ENCODE results near the gene METTL24.

DNA sequence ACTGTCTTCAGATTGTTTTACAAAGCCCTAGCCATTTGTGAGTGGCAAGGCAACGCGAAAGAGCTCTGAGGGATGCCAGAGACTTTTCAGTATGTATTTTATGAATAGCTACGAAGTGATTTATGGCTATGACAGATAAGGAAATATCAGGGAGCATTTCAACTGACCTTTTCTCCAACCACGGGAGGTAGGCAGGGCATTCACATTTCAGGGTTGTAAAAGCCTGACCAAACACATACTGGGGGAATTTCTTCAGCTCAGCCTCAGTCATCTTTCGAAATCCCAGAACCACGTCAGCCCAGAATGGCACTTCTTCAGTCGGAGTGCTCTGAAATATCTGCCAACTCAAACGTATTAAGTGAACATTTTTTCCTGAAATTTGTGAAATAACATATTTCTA, 46.5 kb upstream of the METTL24 start:
- TF ChIP-seq, protein P1, sequence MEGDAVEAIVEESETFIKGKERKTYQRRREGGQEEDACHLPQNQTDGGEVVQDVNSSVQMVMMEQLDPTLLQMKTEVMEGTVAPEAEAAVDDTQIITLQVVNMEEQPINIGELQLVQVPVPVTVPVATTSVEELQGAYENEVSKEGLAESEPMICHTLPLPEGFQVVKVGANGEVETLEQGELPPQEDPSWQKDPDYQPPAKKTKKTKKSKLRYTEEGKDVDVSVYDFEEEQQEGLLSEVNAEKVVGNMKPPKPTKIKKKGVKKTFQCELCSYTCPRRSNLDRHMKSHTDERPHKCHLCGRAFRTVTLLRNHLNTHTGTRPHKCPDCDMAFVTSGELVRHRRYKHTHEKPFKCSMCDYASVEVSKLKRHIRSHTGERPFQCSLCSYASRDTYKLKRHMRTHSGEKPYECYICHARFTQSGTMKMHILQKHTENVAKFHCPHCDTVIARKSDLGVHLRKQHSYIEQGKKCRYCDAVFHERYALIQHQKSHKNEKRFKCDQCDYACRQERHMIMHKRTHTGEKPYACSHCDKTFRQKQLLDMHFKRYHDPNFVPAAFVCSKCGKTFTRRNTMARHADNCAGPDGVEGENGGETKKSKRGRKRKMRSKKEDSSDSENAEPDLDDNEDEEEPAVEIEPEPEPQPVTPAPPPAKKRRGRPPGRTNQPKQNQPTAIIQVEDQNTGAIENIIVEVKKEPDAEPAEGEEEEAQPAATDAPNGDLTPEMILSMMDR (IDR thresholded peaks at IDR 0.05; ENCODE audit: low read depth, low read length, missing input control), result no peak
- TF ChIP-seq SP1 (IDR thresholded peaks at IDR 0.05) (no peak), GABPA (IDR thresholded peaks at IDR 0.05 in 1 of 2, conservative IDR thresholded peaks at IDR 0.05 in 1 of 2) (no peak), RXRA (IDR thresholded peaks at IDR 0.05) (no peak), RAD21 (IDR thresholded peaks at IDR 0.05) (no peak), NR2F2 (IDR thresholded peaks at IDR 0.05) (no peak)
- TF ChIP-seq, protein P2, sequence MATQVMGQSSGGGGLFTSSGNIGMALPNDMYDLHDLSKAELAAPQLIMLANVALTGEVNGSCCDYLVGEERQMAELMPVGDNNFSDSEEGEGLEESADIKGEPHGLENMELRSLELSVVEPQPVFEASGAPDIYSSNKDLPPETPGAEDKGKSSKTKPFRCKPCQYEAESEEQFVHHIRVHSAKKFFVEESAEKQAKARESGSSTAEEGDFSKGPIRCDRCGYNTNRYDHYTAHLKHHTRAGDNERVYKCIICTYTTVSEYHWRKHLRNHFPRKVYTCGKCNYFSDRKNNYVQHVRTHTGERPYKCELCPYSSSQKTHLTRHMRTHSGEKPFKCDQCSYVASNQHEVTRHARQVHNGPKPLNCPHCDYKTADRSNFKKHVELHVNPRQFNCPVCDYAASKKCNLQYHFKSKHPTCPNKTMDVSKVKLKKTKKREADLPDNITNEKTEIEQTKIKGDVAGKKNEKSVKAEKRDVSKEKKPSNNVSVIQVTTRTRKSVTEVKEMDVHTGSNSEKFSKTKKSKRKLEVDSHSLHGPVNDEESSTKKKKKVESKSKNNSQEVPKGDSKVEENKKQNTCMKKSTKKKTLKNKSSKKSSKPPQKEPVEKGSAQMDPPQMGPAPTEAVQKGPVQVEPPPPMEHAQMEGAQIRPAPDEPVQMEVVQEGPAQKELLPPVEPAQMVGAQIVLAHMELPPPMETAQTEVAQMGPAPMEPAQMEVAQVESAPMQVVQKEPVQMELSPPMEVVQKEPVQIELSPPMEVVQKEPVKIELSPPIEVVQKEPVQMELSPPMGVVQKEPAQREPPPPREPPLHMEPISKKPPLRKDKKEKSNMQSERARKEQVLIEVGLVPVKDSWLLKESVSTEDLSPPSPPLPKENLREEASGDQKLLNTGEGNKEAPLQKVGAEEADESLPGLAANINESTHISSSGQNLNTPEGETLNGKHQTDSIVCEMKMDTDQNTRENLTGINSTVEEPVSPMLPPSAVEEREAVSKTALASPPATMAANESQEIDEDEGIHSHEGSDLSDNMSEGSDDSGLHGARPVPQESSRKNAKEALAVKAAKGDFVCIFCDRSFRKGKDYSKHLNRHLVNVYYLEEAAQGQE (IDR thresholded peaks at IDR 0.05), result no peak
- TF ChIP-seq, protein P3, sequence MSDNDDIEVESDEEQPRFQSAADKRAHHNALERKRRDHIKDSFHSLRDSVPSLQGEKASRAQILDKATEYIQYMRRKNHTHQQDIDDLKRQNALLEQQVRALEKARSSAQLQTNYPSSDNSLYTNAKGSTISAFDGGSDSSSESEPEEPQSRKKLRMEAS (IDR thresholded peaks at IDR 0.05), result no peak
